H7 (cell line): ENCODE results near the gene GNMT. TPM values are rescaled to one million over a fixed set of nuclear protein-coding genes. Genes with fewer than 3 reads are reported as not detected.

Source experiments
- DNase-seq: peaks from one replicate; pipeline ENCODE4 v3.0.0; 2012
- H3K27me3 ChIP-seq: 2 replicates; pipeline ENCODE4 v1.6.0; 2011; ENCODE audit warnings: mild to moderate bottlenecking, low read length; ENCODE audit not compliant: control insufficient read depth, insufficient read depth
- H3K36me3 ChIP-seq: replicated peaks from 2 replicates; pipeline ENCODE4 v1.5.1; 2011; ENCODE audit warnings: low read length; ENCODE audit not compliant: control insufficient read depth, insufficient read depth
- H3K4me3 ChIP-seq: 2 replicates; pipeline ENCODE4 v1.5.1; 2011; ENCODE audit warnings: low read depth, mild to moderate bottlenecking, control low read depth, low read length, moderate library complexity; ENCODE audit not compliant: insufficient read depth
- total RNA-seq: library from RNA; depleted of rRNA; stranded (reverse); fragments of >200 nt; shearing (Covaris generic); gene quantifications from 2 replicates; pipeline ENCODE4 v1.2.3, GENCODE V29; 2014; rRNA removed

GNMT gene
- total RNA-seq, 1 experiment from 2014 or later = 0.10 TPM

GRCh38 chr6:43005844-43006243, 45.3 kb downstream of the GNMT start:
- H3K4me3 ChIP-seq = no peak overlapping the region
- H3K27me3 ChIP-seq = no peaks in the 10 kb centered on the region
- no peak for DNase-seq
- peaks cover 27% of the 10 kb centered on the region for H3K36me3 ChIP-seq

DNA sequence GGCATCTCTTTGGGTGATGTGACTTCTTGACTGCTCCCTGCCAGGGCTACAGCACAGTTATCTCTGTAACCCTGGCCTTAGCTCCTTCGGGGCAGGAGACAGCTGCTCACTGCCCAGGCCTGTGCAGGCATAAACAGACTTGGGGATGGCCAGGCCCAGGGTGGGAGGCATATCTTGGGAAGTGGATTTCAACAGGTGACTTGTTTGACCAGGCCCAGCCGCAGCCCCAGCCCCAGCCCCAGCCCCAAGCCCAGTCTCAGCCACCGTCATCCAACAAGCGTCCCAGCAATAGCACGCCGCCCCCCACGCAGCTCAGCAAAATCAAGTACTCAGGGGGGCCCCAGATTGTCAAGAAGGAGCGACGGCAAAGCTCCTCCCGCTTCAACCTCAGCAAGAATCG, 45.7 kb downstream of the GNMT start:
- no peaks in the 10 kb centered on the region for H3K27me3 ChIP-seq
- peaks cover 31% of the 10 kb centered on the region for H3K36me3 ChIP-seq
- H3K4me3 ChIP-seq = no peak overlapping the region
- DNase-seq = no peak

DNA sequence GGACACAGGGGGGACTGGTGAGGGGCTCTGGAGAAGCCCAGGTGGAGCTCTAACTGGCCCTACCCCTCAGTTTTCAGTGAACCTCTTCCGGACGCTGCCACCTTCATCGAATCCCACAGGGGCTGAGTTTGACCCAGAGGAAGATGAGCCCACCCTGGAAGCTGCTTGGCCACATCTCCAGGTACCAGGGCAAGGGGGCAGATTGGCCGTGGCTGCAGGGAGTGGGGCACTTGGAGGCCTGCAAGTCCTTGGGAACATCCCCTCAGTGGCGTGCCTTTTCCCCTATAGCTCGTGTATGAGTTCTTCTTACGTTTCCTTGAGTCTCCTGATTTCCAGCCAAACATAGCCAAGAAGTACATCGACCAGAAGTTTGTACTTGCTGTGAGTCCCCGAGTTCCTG, 46.6 kb downstream of the GNMT start:
- peaks cover 35% of the 10 kb centered on the region for H3K36me3 ChIP-seq
- no peaks in the 10 kb centered on the region for H3K27me3 ChIP-seq
- no peak overlapping the region for H3K4me3 ChIP-seq
- DNase-seq = no peak

DNA sequence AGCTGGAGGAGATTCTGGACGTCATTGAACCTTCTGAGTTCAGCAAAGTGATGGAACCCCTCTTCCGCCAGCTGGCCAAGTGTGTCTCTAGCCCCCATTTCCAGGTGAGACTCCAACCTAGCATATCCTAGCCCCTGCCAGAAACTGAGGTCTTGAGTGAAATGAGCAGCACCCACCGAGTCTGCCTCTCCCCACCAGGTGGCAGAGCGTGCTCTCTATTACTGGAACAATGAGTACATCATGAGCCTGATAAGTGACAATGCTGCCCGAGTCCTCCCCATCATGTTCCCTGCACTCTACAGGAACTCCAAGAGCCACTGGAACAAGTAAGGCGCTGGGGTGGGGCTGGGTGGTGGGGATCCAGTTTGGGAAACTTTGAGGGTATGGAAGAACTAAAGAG, 48.6 kb downstream of the GNMT start:
- no peak overlapping the region for H3K4me3 ChIP-seq
- no peak for DNase-seq
- peaks cover 37% of the 10 kb centered on the region for H3K36me3 ChIP-seq
- no peaks in the 10 kb centered on the region for H3K27me3 ChIP-seq

GRCh38 chr6:43011207-43011606, 50.7 kb downstream of the GNMT start:
- peak; percentile 57 for DNase-seq
- peaks cover 37% of the 10 kb centered on the region for H3K36me3 ChIP-seq
- no peaks in the 10 kb centered on the region for H3K27me3 ChIP-seq
- no peak overlapping the region for H3K4me3 ChIP-seq

- Histone ChIP-seq H3K4me3 (no peak overlapping the region), H3K36me3 (peaks cover 34% of the 10 kb centered on the region)
- no peak for DNase-seq
Measured at GRCh38 chr6:43012364-43012763, 51.8 kb downstream of the GNMT start.

GRCh38 chr6:43013097-43013842, 52.7 kb downstream of the GNMT start:
- no peak for DNase-seq
- peak overlapping the region; percentile 67 for H3K4me3 ChIP-seq
- peaks cover 33% of the 10 kb centered on the region for H3K36me3 ChIP-seq
- no peaks in the 10 kb centered on the region for H3K27me3 ChIP-seq

More at GRCh38 chr6:43012364-43012763, 51.8 kb downstream of the GNMT start:
- H3K27me3 ChIP-seq = no peaks in the 10 kb centered on the region

Other genes with a start within 250 kb of the GNMT start
- 1.2 TPM in 2 replicates for gene PRPH2, start 238.2 kb upstream of the GNMT start, total RNA-seq
- gene TBCC, start 214.7 kb upstream of the GNMT start, total RNA-seq = 57.0 and 65.8 TPM in 2 replicates
- 6.0 and 8.8 TPM in 2 replicates for gene BICRAL, start 178.7 kb upstream of the GNMT start, total RNA-seq
- 114 and 125 TPM in 2 replicates for gene RPL7L1, start 81.1 kb upstream of the GNMT start, total RNA-seq
- gene PTCRA, start 44.7 kb upstream of the GNMT start, total RNA-seq = not detected in 2 replicates
- gene CNPY3, start 31.3 kb upstream of the GNMT start, total RNA-seq = 34.5 and 37.8 TPM in 2 replicates
- gene PEX6, start 18.4 kb downstream of the GNMT start, total RNA-seq = 47.5 and 52.5 TPM in 2 replicates
- 58.9 and 62.8 TPM in 2 replicates for gene PPP2R5D, start 23.8 kb downstream of the GNMT start, total RNA-seq
- 81.3 and 102 TPM in 2 replicates for gene MEA1, start 53.2 kb downstream of the GNMT start, total RNA-seq
- 226 and 253 TPM in 2 replicates for gene KLHDC3, start 53.5 kb downstream of the GNMT start, total RNA-seq
- gene RRP36, start 60.9 kb downstream of the GNMT start, total RNA-seq = 100 and 106 TPM in 2 replicates
- 19.6 and 39.2 TPM in 2 replicates for gene CUL7, start 93.1 kb downstream of the GNMT start, total RNA-seq
- gene MRPL2, start 98.7 kb downstream of the GNMT start, total RNA-seq = 79.1 and 82.1 TPM in 2 replicates
- gene KLC4, start 98.9 kb downstream of the GNMT start, total RNA-seq = 24.8 and 30.2 TPM in 2 replicates
- 143 and 163 TPM in 2 replicates for gene PTK7, start 115.6 kb downstream of the GNMT start, total RNA-seq
- gene SRF, start 210.5 kb downstream of the GNMT start, total RNA-seq = 48.3 and 52.2 TPM in 2 replicates
- gene CUL9, start 221.4 kb downstream of the GNMT start, total RNA-seq = 9.4 and 10.9 TPM in 2 replicates